Measurements from ENCODE around the gene CPD. TPM values are rescaled to one million over a fixed set of nuclear protein-coding genes. Genes with fewer than 3 reads are reported as not detected.

The CPD gene
- total and polyA plus RNA-seq, 9 of the 15 experiments (the other 6 are each of a cell fraction or from before 2014, with no cell fraction given): 4.5 to 24.4 (median 20.4) TPM

GRCh38 chr17:30378825-30379302 is at the start of gene CPD (continued):
- TF ChIP-seq NR3C1 (CRISPR knock-in tag; IDR thresholded peaks at IDR 0.05) (no peak), ZNF165 (CRISPR knock-in tag; IDR thresholded peaks at IDR 0.05; ENCODE audit: borderline replicate concordance) (no peak), ZNF232 (CRISPR knock-in tag; IDR thresholded peaks at IDR 0.05) (no peak), ZNF655 (CRISPR knock-in tag; IDR thresholded peaks at IDR 0.05) (no peak), ZNF589 (CRISPR knock-in tag; IDR thresholded peaks at IDR 0.05; ENCODE audit: low read depth) (no peak), ILK (tag; IDR thresholded peaks at IDR 0.05; ENCODE audit: borderline replicate concordance, low read depth) (no peak), ZNF766 (CRISPR knock-in tag; conservative IDR thresholded peaks at IDR 0.05) (no peak), JUND (IDR thresholded peaks at IDR 0.05; ENCODE audit: borderline replicate concordance, low read depth, low read length) (no peak), JUND (tag; IDR thresholded peaks at IDR 0.05; ENCODE audit: borderline replicate concordance, low read depth, low read length) (no peak), NFATC3 (IDR thresholded peaks at IDR 0.05) (no peak), ETS2 (tag; IDR thresholded peaks at IDR 0.05; ENCODE audit: borderline replicate concordance, poor library complexity, severe bottlenecking) (no peak), ZNF395 (CRISPR knock-in tag; IDR thresholded peaks at IDR 0.05) (no peak), EWSR1 (IDR thresholded peaks at IDR 0.05; ENCODE audit: borderline replicate concordance, low read depth, partially characterized antibody) (no peak), SRSF1 (IDR thresholded peaks at IDR 0.05; ENCODE audit: low read depth, low read length) (no peak), COPS2 (conservative IDR thresholded peaks at IDR 0.05) (no peak), ZBED1 (IDR thresholded peaks at IDR 0.05) (no peak), MTA1 (IDR thresholded peaks at IDR 0.05; ENCODE audit: borderline replicate concordance) (no peak), ZNF175 (CRISPR knock-in tag; IDR thresholded peaks at IDR 0.05; ENCODE audit: low read depth) (no peak), FOSL1 (tag; conservative IDR thresholded peaks at IDR 0.05) (no peak), ZNF134 (CRISPR knock-in tag; conservative IDR thresholded peaks at IDR 0.05) (no peak), DIDO1 (tag; IDR thresholded peaks at IDR 0.05; ENCODE audit: low read depth) (no peak), ZBTB34 (CRISPR knock-in tag; IDR thresholded peaks at IDR 0.05) (no peak), HDAC6 (IDR thresholded peaks at IDR 0.05; ENCODE audit: low read depth, low read length) (no peak), MAFF (IDR thresholded peaks at IDR 0.05; ENCODE audit: low read length) (no peak), KLF13 (tag; IDR thresholded peaks at IDR 0.05; ENCODE audit: borderline replicate concordance, low read depth) (no peak), POU5F1 (IDR thresholded peaks at IDR 0.05; ENCODE audit: borderline replicate concordance, low read depth, low read length, partially characterized antibody) (no peak), TCFL5 (CRISPR knock-in tag; conservative IDR thresholded peaks at IDR 0.05) (no peak), SMAD2 (IDR thresholded peaks at IDR 0.05; ENCODE audit: low read depth, low read length) (no peak)
